ENCODE results near the gene KCNK4. TPM values are rescaled to one million over a fixed set of nuclear protein-coding genes. Genes with fewer than 3 reads are reported as not detected.

Gene KCNK4
- total and polyA plus RNA-seq, 4 donors: 0.09 TPM; not detected in 3

DNA sequence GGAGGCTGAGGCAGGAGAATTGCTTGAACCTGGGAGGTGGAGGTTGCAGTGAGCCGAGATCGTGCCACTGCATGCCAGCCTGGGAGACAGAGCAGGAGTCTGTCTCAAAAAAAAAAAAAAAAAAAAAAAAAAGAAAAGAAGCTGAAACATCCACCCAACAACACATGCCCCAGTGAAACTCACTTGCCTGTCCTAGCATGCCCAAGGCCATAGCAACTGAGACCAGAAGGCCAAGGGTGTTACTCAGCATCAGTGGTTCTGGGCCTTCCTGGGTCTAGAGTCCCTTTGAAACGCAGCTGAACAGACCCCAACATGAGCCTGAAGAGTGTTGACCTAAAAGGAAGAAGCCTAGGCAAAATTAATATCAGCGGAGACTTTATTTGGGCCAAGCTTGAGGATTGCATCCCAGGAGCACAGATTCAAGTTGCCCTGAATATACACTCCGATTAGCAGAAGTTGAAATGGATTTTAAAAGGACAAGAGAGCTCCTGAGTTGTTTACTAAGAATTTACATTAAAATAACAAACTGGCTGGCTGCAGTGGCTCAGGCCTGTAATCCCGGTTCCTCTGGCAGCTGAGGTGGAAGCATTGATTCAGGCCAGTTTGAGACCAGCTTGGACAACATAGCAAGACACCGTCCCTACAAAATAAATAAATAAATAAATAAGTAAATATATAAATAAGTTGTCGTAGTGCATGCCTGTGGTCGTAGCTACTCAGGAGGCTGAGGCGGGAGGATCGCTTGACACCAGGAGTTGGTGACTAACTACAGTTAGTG is 33.8 kb downstream of the KCNK4 start:
- no peaks in the 10 kb centered on the region for H3K27me3 ChIP-seq (ENCODE audit: control insufficient read depth in 3 of 3, insufficient read depth in 3 of 3, low read length in 2 of 3)
- H3K9me3 ChIP-seq (ENCODE audit: control insufficient read depth in 4 of 4, insufficient read depth in 3 of 4, low read length in 3 of 4): no peaks in the 10 kb centered on the region
- no peak overlapping the region for H3K4me3 ChIP-seq
- no peak overlapping the region for H3K27ac ChIP-seq (ENCODE audit: low read depth in 1 of 2, low read length in 1 of 2)
- ATAC-seq (ENCODE audit: insufficient read depth, low FRiP score) (no peak), DNase-seq (no peak)
- H3K36me3 ChIP-seq (ENCODE audit: control insufficient read depth in 4 of 4, insufficient read depth in 4 of 4, low read length in 4 of 4): peaks cover 0 to 19% (median 0%) of the 10 kb centered on the region in 4 donors
- H3K9ac ChIP-seq (ENCODE audit: insufficient read depth in 1 of 2, low read length in 2 of 2): no peak overlapping the region
- TF ChIP-seq CTCF (IDR thresholded peaks at IDR 0.05; ENCODE audit: control extremely low read depth, extremely low read depth): no peak
- 91 to 94% methylated on average over 11 of the region's 11 CpGs for WGBS, 2 donors
- peaks cover 0 to 10% (median 0%) of the 10 kb centered on the region in 5 donors for H3K4me1 ChIP-seq (ENCODE audit: control insufficient read depth in 5 of 5, insufficient read depth in 5 of 5, low read length in 5 of 5)

- no peak overlapping the region for H3K9ac ChIP-seq (ENCODE audit: insufficient read depth in 1 of 2, low read length in 2 of 2)
- H3K27me3 ChIP-seq (ENCODE audit: control insufficient read depth in 3 of 3, insufficient read depth in 3 of 3, low read length in 2 of 3): no peaks in the 10 kb centered on the region
- H3K36me3 ChIP-seq (ENCODE audit: control insufficient read depth in 4 of 4, insufficient read depth in 4 of 4, low read length in 4 of 4): peaks cover 0 to 8% (median 0%) of the 10 kb centered on the region in 4 donors
- H3K4me1 ChIP-seq (ENCODE audit: control insufficient read depth in 5 of 5, insufficient read depth in 5 of 5, low read length in 5 of 5): peaks cover 0 to 9% (median 0%) of the 10 kb centered on the region in 5 donors
- no peak overlapping the region for H3K4me3 ChIP-seq
- no peak for TF ChIP-seq CTCF (IDR thresholded peaks at IDR 0.05; ENCODE audit: control extremely low read depth, extremely low read depth)
- H3K27ac ChIP-seq (ENCODE audit: low read depth in 1 of 2, low read length in 1 of 2): no peak overlapping the region
- no peak for DNase-seq
- no peaks in the 10 kb centered on the region for H3K9me3 ChIP-seq (ENCODE audit: control insufficient read depth in 4 of 4, insufficient read depth in 3 of 4, low read length in 3 of 4)
- 86 to 90% methylated on average over 2 of the region's 2 CpGs for WGBS, 2 donors
- no peak for ATAC-seq (ENCODE audit: insufficient read depth, low FRiP score)
These were observed 36.3 kb downstream of the KCNK4 start for GRCh38 chr11:64327375-64327774.

GRCh38 chr11:64327993-64328392 is 36.9 kb downstream of the KCNK4 start:
- Histone ChIP-seq H3K4me1 (ENCODE audit: control insufficient read depth in 5 of 5, insufficient read depth in 5 of 5, low read length in 5 of 5) (peaks cover 0 to 3% (median 0%) of the 10 kb centered on the region in 5 donors), H3K36me3 (ENCODE audit: control insufficient read depth in 4 of 4, insufficient read depth in 4 of 4, low read length in 4 of 4) (peaks cover 0 to 2% (median 0%) of the 10 kb centered on the region in 4 donors), H3K27me3 (ENCODE audit: control insufficient read depth in 3 of 3, insufficient read depth in 3 of 3, low read length in 2 of 3) (no peaks in the 10 kb centered on the region), H3K4me3 (no peak overlapping the region), H3K27ac (ENCODE audit: low read depth in 1 of 2, low read length in 1 of 2) (no peak overlapping the region), H3K9me3 (ENCODE audit: control insufficient read depth in 4 of 4, insufficient read depth in 3 of 4, low read length in 3 of 4) (no peaks in the 10 kb centered on the region), H3K9ac (ENCODE audit: insufficient read depth in 1 of 2, low read length in 2 of 2) (no peak overlapping the region)
- no peak for TF ChIP-seq CTCF (IDR thresholded peaks at IDR 0.05; ENCODE audit: control extremely low read depth, extremely low read depth)
- DNase-seq (no peak), ATAC-seq (ENCODE audit: insufficient read depth, low FRiP score) (no peak)
- 88 to 91% methylated on average over 3 of the region's 3 CpGs for WGBS, 2 donors

Data from lung (tissue), 12 donors.